ENCODE data around the gene FAS. TPM values are rescaled to one million over a fixed set of nuclear protein-coding genes. Genes with fewer than 3 reads are reported as not detected.

FAS gene
- 79.2 and 106 TPM in 2 replicates for total RNA-seq

GRCh38 chr10:88990384-88991160, at the start of gene FAS:
FAS (plus strand) TSS chr10:88990798; CDS start chr10:88990877, 79 bp downstream.

GRCh38 chr10:88952647-88953111, 37.9 kb upstream of the FAS start, which contains the start of gene ACTA2:
ACTA2 (minus strand) TSS chr10:88952773; CDS start chr10:88948930, 3,843 bp downstream.

Other genes with a start within 250 kb of the FAS start
- gene LIPN, start 230.8 kb upstream of the FAS start, total RNA-seq: not detected in 2 replicates
- not detected in 2 replicates for gene LIPM, start 188.1 kb upstream of the FAS start, total RNA-seq
- not detected in 2 replicates for gene ANKRD22, start 139.0 kb upstream of the FAS start, total RNA-seq
- 55.2 and 64.6 TPM in 2 replicates for gene STAMBPL1, start 110.6 kb upstream of the FAS start, total RNA-seq
- gene ACTA2, start 38.0 kb upstream of the FAS start, total RNA-seq: 166 and 961 TPM in 2 replicates
- 1.4 and 2.9 TPM in 2 replicates for gene CH25H, start 216.5 kb downstream of the FAS start, total RNA-seq

Data from regular cardiac myocyte (primary cell).